CD1c-positive myeloid dendritic cell (primary cell): ENCODE results near the gene KCTD2.
"Not testable (repeated sequence)": the region's sequence is repeated elsewhere in the genome, so short reads cannot be mapped to it uniquely, and the experiment has no call there.

Experiments
- DNase-seq: peaks from one replicate; pipeline ENCODE4 v3.0.0-alpha.2; 2016; ENCODE audit errors: extremely low spot score

The KCTD2 gene, protein sequence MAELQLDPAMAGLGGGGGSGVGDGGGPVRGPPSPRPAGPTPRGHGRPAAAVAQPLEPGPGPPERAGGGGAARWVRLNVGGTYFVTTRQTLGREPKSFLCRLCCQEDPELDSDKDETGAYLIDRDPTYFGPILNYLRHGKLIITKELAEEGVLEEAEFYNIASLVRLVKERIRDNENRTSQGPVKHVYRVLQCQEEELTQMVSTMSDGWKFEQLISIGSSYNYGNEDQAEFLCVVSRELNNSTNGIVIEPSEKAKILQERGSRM

DNA sequence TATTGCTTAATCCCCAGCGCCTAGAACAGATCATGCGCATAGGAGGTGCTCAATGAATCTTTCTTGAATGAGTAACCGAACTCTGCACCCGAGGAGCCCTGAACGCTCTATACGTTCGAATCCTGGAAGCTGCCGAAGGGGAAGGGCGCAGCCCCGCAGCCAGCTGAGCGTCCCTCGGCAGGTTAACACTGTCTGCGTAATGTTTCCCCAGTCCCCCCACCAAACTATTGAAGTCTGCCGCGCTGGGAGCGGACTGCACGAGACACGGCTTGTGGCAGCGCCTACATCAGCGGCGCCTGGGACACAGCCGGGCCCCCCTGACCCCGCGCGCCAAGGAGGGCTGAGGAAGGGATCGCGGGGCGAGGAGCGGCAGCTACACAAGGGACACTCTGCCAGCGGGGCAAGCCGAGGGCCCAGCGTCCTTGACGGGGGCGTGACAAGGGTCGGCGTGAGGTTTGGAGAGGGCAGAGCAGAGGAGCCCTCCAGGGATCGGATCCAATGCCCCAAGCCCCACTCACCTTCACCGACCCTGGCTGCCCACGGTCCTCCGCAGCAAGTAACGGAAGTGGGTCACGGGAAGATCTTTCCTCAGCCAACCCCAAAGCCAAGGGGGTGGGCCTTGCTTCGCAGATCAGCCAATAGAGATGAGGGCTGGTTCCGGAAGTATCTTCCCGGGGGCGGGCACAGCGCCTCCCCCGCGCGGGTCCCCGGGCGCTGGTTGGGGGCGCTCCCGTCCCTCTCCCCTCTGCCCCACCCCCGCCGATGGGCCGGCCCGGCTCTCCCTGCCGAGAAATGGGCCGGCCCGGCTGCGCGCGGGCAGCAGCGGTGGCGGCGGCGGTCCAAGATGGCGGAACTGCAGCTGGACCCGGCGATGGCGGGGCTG is at the start of gene KCTD2, which contains the start of gene ATP5PD:
Gene KCTD2, plus strand, starts transcription at position 819 of the 883 bp plus-strand sequence. Its CDS starts 26 bp downstream, at position 845.
Gene ATP5PD, minus strand, starts transcription at position 563 of the 883 bp plus-strand sequence. CDS start 4,319 bp downstream, outside the sequence.
- DNase-seq: peak; percentile 97

- DNase-seq: peak; percentile 25
Observed at GRCh38 chr17:74998783-74999182, 48.2 kb upstream of the KCTD2 start.

DNA sequence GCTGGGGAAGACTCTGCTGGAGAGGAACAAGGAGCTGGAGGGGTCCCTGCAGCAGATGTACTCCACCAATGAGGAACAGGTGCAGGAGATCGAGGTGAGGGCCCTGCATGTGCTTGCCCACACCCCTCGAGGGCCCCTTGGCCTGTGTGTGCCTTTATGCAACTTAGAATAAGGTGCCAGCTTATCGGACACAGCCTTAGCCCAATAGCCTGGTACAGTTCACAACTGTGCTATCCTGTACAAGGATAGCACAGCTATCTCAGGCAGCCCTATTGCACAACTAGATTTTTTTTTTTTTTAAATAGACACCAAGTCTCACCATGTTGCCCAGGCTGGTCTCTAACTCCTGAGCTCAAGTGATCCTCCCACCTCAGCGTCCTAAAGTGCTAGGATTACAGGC is 47.5 kb upstream of the KCTD2 start:
- DNase-seq: no peak

DNA sequence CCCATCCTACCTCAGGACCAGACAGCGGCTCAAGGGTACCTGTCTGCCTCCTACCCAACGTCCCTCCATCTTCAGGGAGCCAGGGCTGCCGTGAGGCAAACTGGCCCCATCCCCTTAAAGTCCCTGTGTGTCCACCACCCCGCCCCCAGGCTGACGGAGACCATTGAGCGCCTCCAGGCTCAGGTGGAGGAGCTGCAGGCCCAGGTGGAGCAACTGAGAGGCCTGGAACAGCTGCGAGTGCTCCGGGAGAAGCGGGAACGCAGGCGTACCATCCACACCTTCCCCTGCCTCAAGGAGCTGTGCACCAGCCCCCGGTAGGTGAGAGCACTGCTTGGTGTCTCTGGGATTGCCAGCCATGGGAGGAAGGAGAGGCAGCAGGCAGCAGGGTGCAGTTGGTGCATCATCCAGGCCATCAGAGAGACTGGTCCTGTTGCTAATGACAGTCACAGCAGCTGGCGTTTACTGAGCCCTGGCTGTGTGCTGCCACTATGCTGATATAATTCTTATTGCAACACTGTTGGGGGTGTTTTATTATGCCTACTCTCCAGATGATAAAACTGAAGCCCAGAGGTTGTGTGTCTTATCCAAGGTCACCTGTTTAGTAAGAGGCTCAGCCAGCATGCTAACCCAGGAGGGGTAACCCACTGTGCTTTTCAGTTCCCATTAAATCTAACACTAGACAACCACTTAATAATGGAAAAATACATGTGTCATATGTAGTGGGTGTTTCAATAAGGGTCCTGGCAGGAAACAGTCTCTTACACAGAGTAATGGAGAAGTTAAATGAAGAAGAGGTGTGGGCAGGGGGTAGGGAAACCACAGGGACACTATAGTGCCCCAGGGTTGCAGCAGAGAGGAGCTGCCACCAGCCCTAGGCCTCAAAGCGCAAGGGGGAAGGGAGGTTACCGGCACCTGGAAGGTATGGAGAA is 44.8 kb upstream of the KCTD2 start:
- DNase-seq: peak; percentile 81

GRCh38 chr17:75003070-75003956 is 43.7 kb upstream of the KCTD2 start:
- no peak for DNase-seq

GRCh38 chr17:75003957-75004355 is 43.1 kb upstream of the KCTD2 start:
- DNase-seq: no peak

DNA sequence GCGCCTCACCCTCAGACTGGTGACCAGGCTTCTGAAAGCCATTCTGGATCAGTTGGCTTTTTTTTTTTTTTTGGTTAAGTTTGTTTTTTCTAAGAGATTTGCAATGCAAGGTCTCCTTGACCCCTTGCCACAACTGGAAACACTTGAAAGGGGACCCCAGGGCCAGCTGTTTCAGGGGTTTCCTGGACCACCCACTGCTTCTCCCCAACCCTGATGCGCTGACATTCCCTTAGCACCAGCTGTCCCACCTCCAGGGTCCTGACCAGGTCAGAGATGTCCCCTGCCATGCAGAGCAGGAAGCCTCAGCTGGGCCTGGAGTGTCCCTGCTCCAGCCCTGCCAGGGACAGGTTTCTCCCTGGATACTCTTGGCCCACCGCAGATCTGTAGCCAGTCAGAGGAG is 42.7 kb upstream of the KCTD2 start:
- DNase-seq: no peak

DNA sequence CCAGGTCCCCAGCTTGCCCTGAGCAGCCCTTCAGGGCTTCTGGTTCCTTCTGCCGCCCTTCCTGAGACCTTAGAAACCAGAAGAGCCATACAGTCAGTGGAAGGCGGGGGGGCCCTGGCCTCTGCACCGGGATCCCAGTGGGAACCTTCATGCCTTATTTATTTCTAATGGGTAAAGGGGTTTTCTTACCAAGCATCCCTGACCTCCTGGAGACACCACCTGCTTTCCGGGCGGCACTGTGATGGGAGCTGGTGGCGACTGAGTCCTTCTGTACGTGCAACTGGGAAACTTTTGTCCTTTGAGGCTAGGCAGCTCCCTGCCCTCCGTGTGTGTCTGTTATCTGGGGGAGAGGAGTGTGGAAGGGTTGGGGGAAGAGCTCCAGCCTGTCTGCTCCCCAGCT is 41.7 kb upstream of the KCTD2 start:
- no peak for DNase-seq

DNA sequence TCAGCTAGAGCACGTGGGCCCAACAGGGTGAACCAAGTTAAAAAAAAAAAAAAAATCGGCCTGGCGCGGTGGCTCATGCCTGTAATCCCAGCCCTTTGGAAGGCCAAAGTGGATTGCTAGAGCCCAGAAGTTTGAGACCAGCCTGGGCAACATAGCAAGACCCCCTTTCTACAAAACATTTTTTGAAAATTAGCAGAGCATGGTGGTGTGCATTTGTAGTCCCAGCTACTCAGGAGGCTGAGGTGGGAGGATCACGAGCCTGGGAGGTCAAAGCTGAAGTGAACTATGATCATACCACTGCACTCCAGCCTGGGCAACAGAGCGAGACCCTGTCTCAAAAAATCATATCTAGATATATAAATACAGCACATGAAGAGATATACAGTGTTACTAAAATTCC is 40.9 kb upstream of the KCTD2 start:
- not testable (repeated sequence) for DNase-seq

GRCh38 chr17:75006653-75007052 is 40.4 kb upstream of the KCTD2 start:
- DNase-seq: peak; percentile 65

GRCh38 chr17:75008373-75008772 is 38.7 kb upstream of the KCTD2 start:
- DNase-seq: no peak

DNA sequence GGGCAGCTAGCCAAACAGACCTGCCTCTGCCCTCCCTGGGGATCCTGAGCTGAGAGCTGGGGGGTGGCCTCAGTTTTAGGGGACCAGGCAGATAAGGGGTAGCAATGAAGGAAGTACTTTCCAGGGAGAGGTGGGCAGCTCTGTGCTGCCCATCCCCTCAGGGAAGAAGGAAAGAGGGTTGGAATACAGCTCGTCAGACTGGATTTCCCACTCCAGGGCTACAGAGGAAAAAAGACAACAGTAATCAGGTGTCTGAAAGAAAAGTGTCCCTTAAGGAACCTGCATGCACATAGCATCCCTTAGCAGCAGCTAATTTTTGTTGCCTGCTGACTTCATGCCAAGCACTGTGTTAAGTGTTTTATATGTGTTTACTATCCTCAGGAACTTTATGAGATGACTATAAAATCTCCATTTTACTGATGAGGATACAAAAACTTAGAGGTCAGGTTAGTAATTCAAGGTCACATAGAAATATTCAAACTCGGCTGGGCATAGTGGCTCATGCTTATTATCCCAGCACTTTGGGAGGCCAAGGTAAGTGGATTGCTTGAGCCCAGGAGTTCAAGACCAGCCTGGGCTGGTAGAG is 37.8 kb upstream of the KCTD2 start:
- no peak for DNase-seq

- DNase-seq: peak; percentile 52
Observed at GRCh38 chr17:75010683-75011400, 36.2 kb upstream of the KCTD2 start.

- no peak for DNase-seq
Observed at GRCh38 chr17:75011401-75012095, 35.5 kb upstream of the KCTD2 start.

- DNase-seq: no peak
Observed at GRCh38 chr17:75012096-75012345, 35.0 kb upstream of the KCTD2 start.

GRCh38 chr17:75012346-75013091 is 34.5 kb upstream of the KCTD2 start, which contains the start of gene MRPL58:
MRPL58 (plus strand) TSS chr17:75012670; CDS start chr17:75012687, 17 bp downstream.
- DNase-seq: peak; percentile 90

DNA sequence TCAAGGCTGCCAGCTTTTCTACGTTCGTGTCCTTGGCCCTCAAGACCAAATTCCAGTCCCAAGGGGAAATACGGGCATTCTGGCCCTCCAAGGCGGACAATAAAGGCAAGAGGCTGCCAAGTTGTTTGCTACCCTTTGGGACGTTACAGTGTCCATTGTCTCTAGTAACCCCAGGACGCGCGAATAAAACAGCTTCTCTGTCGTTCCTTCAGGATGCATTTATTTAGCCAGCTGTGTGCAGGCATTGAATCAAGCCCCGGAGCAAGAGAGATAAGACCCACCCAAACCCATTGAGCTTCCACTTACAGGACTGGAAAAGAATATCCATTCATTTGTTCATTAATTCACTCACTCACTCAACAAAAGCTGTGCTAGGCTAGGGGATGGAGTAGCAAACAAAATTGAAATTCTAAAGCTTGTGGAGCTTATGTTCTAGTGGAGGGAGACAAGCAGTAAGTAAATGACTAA is 33.9 kb upstream of the KCTD2 start:
- peak; percentile 11 for DNase-seq

DNA sequence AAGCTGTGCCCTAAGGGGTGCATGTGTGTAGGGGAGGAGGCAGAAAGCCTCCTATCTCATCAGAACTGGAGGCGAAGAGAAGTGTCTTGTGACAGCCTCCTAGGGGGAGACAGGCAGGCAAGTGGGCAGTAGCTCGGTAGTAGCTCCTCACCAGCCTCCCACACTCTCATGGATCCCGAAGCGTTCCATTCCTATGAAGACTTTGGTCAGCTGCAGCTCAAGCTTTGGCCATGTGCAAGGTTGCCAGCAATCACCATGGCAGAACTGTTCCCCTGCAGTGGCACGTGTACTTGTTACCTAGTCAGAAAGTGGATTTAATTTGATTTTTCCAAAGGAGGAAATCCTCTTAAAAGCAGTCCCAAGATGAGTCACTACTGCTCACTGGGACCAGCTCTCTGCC is 27.9 kb upstream of the KCTD2 start:
- DNase-seq: no peak
